ENCODE data around the gene TAF6.

TAF6 gene

DNA sequence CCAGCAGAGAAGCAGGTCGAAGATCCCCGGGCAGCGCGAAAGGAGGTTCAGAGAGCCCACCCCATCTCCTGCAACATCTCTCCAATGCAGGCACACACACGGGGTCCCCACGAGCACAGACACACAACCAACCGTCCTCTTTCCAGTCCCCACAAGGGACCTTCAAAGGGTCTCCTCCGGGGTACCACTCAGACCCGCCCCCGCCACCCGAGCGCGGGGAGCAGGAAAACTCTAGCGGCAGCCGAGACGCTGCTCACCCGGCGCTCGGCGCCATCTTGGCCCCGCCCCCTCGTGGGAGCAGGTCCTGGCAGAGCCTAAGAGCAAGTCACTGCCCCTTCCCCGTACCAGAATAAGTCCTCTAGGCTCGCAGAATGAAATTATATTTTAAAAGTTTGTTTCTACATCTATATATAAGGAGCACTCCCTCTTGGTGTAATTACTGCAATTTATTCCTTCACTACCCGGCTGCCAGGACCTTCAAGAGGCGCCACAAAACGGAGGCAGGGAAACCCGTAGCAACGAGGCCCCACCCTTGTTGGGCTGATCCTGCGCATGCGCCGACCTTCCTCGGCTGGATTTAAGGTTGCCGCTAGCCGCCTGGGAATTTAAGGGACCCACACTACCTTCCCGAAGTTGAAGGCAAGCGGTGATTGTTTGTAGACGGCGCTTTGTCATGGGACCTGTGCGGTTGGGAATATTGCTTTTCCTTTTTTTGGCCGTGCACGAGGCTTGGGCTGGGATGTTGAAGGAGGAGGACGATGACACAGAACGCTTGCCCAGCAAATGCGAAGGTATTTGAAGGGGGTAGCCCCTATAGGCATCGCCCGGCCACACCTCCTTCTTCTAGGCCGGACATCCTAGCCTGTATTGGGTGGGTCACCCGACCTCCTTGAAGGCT is at the start of gene TAF6, which contains the start of gene CNPY4:
TAF6 (minus strand) TSS at position 287 of the 898 bp plus-strand sequence. CDS start 5,149 bp downstream, outside the sequence.
CNPY4 (plus strand) TSS at position 563 of the 898 bp plus-strand sequence; CDS start at position 674, 111 bp downstream.
- DNase-seq = peak; percentile 88 to 96

DNA sequence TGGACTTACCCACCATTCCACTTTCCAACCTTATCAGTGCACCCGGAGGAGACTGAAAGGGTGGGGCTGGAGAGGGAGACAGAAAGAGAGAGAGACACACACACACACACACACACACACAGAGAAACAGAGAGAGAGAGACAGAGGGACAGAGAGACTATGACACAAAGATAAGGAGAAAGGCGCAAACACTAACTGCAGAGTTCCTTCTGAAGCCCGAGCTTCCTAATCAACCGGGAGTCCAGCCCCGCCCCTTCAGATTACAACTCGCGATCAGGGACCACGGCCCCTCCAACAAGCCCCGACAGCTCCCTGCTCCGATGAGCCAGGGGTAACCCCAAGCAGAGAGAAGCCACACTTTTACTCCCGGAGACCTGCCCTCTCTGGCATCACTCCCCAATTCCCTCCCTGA is 48.8 kb upstream of the TAF6 start:
- no peak for DNase-seq

DNA sequence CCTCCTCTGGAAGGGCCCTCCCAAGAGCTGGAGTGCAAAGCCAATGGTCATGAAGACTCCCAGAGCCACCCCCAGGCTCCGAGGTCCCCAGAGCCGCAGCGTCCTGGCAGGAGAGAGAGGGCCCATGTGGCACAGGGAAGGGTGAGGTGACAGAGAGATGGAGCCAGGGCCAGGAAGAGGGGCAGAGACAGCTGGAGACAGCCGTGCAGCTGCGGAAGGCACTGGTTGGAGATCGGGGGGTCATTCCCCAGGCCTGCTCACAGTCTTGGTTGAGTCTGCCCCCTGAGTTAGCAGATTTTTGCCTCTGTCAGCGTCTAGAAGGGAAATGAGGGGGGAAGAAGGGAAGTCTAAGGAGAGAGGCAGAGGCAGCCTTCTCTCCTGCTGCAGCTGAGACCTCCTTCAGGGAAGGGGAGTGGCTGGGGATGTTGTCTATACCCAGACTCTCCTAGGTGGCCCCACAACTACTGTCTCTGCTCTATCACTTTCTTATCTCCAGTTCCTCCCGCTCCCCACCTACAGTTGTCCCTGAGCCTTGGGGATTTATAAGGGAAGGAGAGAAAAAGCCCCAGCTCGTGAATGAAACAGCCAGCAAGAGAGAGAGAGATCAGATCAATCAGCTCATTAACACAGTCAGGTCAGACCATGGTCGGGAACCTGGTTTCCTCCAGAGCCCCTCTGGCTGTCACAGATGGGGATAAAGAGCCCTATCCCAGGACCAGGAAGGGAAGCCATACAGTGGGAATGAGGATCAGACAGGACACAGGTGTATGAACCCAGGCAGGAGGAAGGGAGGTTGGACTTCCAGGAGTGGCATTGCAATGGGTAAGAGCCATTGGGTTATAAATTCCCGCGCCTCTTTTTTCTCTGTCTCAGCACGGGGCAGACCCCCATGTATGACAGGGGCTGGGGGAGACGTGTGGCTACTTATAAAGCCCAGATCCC is 48.1 kb upstream of the TAF6 start:
- DNase-seq = no peak

DNA sequence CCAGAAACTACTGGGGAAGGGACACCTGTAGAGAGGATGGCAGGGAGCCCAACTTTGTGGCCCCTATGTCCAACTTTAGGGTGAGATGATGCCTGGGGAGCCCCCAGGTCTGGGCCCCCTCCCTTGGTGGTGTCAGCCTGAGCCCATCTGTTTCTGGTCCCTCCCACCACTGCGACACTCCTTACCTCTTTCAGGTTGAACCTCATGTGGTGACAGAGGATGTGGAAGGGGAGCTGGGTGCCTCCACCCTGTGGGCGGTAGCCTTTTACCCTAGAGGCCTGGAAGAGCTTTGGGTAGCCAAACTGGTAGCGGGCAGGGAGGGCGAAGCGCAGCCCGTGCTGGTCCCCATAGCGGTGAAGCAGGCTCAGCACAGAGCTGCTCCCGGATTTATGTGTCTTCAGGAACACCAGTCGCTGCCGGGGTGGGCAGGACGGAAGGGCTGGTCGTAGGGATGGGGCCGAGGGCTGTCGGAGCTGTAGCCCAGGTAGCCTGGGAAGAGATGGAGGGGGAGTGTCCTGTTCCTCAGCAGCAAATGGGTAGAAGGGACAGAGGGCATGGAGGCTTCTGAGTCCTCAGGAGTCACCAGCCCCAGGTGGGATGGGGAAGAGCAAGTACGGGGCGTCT is 47.3 kb upstream of the TAF6 start:
- no peak for DNase-seq

DNA sequence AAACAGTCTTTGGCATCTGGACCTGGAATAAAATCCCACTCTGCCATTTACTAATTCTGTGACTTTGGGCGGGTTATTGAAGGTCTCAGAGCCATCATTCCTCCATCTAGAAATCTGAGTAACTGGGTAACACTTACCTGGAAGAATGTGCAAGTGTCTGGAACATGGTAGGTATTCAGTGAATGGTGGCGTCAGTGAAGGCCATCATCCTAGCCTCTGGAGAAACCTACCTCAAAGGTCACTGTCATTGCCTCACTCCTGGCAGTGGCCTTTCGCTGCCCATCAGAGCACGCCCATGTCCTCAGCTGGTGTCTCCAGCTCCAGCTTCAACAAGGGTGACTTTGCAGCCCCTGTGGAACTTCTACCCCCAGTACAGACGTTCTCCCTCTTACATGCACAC is 44.7 kb upstream of the TAF6 start:
- no peak for DNase-seq

DNA sequence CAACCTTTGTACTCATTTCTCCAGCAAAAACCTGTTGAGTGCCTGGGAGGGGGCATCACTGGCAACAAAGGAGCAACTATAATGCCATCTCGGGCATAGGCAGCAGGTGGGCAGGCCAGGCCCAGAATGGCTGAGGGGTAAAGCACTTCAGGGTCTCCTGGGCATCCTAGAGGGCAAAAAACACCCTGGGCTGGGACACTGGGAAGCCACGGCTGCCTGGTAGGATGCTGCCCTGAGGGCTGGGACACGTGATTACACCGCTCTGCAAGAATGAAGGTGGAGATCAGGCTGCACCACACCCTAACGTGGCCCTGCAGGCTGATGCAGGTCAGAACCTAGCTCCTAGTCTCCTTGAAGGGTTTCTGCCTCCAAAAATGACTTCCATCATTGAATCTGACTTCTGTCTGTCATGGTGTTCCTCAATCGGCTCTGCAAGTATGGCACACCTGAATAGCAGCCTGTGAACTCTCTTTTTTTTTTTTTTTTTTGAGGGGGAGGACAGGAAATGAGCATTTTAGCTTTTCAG is 43.9 kb upstream of the TAF6 start:
- DNase-seq = no peak

DNA sequence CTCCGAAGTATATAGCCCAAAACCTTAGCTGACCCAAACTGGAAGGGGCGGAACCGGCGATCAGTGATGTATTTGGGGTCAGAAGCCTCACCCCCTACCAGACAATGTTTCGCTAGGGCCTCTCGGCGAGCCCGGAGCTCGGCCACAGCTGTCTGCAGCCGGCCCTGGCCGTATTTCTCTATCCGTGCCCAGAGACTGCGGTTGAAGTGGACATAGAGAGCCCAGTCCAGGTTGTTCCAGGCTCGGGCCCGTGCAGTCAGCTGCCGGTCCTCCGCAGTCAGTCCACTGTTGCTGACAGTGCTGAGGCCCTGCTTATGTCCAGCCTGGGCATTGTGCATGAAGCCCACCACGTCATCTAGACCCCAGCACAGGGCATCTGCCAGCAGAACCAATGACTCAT is 40.9 kb upstream of the TAF6 start:
- DNase-seq = no peak

DNA sequence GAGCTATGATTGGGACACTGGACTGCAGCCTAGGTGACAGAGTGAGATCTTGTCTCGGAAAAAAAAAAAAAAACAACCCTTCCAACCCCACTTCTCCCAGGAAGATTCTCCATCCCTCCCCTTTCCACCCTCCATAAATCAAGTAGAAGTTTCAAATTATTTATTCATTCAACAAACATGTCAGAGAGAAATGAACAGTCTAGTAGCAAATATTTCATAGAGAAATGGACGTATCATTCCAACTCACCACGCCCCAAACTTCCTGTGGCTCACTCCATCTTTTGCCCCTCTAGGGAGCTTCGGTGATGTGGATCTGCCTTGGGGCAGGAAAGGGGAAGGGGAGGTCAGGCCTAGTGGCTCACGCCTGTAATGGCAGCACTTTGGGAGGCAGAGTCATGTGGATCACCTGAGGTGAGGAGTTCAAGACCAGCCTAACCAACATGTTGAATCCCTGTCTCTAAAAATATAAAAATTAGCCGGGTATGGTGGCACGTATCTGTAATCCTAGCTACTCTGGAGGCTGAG is 40.0 kb upstream of the TAF6 start:
- no peak for DNase-seq

DNA sequence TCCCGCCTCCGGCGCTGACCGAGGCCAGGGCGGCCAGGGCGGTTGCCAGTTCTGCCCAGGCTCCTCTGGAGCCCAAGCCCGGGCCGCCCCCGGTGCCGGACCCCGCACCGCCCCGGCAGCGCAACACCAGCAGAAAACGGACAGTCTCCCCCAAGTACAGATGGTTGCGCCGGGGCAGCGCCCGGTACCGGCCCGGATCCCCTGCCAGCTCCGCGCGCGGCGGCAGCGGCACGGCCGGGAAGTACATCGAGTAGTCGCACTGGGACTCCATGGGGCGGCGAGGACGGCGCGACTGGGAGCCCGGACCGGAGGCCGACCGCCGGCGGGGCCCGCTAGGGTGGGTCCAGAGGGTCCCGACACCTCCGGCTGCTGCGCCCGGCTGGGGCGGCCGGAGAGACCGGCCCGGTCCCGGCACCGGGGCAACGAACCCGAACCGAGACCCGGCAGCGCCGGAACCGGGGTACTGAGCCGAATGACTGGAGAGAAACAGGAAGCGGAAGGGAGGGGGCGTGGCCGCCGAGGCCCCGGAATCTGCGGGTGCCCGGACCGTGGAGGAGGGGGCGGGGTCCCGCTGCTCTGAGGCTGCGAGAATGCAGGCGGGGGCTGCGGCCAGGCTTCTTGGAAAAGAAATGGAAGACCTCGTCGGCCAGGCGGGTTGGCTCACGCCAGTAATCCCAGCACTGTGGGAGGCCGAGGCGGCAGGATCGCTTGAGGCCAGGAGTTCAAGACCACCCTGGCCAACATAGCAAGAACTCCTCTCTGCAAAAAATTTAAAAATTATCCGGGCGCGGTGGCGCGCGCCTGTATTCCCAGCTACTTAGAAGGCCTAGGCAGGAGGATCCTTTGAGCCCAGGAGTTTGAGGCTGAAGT is 39.3 kb upstream of the TAF6 start, which contains the start of gene TRAPPC14:
TRAPPC14 (minus strand) TSS at position 495 of the 870 bp plus-strand sequence; CDS start at position 271, 224 bp downstream.
- peak; percentile 64 to 86 for DNase-seq

DNA sequence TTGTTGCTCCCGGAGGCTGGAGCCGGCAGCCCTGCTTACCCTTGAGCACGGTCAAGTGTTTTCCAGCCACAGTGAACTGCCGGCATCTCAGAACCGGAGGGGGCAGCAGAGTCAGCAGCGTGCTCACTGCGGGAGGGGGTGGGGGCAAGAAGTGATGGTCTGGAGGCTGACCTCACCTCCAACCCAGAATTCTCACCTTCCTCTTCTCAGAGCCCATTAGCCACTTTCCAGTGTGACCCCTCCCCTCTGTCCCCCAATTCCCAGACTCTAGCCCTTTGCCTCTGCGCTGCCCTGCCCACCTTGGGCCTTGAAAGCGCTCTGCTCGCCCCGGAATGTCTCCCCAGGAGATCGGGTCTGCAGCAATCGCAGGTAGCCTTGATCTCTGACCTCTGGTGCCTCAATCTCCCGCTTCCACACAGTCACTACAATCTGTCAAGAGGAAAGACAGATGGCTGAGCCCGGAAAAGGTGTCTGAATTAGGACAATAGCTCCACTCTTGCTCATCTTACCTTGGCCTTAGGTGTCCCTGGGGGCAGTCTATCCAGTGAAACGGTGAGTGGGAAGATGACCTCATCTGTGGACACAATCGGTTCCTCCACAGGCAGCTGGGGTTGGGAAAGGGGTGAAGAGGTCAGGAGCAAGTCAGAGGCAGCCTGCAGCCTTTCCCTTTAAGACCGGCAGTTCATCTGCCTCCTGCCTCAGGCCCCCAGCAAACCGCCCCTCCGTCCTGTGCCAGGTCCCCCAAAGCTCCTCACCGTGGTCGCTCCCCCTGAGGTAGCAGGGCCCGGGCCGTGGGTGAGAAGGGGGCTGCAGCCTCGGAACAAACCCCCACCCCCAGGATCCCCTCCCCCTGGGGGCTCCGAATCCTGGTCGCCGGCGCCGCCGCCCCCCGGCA is 38.4 kb upstream of the TAF6 start:
- peak; percentile 65 to 78 for DNase-seq

DNA sequence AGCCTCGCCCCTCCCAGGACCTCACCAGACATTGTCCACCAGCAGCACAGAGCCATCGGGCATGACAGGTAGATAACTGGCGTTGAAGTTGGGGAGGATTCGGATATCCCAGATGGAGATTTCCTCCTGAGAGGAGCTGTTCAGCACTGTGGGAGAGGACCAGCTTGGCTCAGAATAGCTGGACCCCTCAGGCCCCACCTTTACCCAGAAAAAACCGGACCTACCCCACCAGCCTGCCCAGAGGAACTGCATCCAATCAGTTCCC is 37.8 kb upstream of the TAF6 start:
- DNase-seq = no peak

DNA sequence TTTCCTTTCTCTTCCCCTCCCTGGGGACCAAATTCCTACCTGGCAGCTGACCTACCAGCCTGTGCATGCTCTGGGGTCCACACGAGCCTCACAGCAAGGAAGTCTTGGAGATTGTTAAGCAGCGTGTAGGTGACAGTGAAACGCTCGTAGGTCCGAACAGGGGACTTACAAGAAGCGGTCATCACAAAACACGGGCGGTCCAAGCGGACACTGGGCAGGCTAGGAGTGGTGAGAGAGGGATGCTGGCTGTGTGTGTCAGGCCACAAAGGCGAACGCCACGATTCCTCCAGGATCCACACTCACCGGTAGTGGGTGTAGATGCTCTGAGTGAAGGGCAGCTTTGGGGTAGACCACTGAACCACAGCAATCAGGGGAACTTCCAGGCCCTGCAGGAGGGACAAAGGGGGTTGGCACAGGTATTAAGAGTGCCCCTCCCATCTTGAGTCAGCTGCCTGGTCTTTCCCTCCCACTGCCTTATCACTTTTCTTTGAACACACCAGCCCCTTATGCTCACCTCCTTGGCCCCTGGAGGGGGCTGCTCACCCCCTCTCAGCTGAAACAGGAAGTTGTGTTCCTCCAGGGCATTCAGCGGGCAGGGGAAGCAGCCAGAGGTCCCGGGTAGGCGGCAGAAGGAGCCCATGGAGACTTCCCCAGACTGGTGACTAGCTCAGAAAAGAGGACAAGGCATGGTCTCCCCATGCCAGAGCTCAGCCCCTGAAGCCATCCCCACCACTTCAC is 37.3 kb upstream of the TAF6 start:
- peak; percentile 38 to 56 for DNase-seq

DNA sequence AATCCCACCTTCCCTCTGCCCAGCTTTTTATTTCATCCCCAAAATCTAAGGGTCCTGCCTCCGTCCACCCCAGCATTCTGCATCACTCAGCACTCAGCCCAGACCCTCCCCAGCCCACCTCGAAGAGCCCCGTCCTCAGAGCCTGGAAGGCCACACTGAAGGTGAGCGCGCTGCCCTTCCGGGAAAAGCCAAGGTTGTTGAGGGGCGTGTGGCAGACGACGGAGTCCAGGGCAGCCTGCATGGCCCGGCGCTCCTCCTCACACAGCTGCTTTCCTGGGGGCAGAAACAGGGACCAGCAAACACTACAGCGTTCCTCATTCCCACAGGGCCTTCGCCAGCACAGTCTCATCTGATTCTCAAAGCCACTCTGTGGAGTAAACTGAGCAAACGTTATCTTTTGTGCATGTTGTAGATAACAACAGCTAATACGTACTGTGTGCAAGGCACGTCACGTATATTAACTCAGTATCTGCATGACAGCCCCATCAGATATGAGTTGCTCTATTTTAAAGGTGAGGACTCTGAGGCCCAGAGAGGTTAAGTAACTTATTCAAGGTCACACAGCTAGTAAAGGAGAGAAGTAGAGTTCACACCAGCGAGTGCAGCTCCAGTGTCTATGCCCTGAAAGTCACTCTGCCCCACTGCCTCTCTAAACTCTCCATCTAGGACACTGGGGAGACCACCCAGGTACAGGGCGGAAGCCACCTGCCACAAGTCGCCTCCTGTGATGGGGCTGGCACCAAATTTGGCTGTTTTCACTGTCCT is 36.6 kb upstream of the TAF6 start:
- no peak for DNase-seq

DNA sequence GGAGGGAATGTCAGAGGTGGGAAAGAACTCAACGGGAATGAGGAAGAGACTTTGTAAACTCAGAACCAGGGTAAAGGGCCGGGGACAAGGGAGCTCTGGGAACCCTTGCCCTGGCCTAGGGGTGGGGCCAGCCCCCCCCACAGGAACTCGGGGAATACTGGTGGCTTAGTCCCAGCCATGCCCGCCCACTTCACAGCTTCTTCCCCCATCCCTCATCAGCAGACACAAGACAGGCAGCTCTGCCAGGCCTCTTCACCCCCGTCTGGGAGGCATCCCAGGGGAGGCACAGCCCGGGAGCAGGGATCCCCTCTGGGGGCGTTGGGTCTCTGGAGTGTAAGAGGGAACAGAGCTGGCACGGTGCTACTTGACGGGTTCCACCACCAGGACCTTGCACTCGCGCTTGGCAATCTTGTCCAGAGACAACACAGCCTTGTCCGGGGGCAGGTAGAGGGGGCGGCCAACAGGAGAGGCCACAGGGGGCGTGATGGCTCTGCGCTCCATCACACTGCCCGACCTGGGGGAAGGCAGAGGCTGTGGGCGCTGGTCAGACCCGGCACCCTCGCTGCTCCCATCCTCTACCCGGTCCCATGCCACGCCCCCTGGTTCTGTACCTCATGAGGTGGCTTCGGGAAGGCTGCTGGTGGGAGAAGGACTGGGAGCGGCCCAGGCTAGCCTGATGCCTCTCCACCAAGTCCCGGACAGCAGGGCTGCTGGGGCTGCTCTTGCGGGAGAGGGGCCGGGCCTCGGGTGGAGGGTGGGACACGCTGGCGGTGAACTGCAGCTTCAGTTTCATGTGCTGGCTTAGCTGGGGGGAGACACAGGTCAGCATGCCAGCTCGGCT is 35.7 kb upstream of the TAF6 start:
- DNase-seq = no peak

DNA sequence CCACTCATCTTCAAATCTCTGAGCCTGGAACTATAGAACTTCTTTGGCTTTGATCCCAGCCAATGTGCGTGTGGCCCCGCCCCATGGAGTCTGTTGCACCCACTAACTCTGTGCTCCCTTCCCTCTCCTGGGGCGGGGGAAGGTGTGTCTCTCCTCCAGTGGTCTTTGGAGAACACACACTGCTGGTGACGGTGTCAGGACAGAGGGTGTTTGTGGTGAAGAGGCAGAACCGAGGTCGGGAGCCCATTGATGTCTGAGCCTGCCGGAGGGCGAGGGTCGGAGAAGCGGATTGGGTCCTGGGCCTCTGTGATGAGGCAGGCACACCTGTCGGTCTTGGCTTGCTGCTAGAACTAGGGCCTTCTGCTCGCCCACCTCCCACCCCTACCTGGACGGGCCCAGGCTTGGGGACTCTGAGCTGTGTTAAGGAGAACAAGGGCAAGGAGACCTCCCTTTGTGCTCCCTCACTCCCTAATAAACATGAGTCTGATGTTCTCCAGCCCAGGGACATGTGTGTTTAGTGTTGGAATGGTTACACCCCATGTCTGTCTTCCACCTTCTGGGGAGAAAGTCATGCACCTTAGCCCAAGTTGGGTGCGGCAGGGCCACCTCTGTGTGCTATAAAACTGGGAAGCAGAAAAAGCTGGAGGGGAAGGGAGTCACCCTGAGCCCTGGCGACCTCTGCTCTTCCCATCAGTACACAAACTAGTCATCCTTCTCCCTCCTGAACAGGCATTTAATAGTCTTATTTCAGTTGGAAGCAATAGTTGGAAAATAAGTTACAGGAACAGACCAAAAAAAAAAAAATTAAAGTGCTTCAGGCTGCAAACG is 34.8 kb upstream of the TAF6 start:
- DNase-seq = no peak

DNA sequence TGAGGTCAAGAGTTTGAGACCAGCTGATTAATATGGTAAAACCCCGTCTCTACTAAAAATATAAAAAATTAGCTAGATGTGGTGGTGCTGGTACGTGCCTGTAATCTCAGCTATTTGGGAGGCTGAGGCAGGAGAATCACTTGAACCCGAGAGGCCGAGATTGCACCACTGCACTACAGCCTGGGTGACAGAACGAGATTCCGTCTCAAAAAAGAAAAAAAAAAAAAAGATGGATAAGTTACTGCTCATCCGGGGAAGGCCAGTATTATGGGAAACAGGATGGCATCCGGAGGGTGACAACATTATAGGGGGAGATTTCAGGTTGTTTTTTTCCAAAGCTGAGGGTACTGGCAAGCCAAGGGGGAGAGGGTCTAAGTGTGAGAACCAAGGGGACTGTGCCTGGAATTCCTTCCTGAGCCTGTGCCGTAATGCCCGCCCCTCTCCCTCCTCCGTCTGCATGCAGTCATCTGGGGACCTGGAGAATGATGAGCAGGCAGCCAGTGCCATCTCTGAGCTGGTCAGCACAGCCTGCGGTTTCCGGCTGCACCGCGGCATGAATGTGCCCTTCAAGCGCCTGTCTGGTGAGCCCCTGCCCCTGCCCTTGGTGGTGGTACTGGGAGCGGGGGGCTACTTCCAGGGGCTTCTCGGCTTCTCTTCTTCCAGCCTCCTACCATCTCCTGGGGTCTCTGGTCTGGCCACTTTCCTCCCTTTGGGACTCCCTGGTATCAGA is 33.9 kb upstream of the TAF6 start:
- no peak for DNase-seq

Measured in inflammatory macrophage treated with lipopolysaccharide for 1 hour (primary cell).